ENCODE measurements around the gene PHLPP1. TPM values are rescaled to one million over a fixed set of nuclear protein-coding genes. Genes with fewer than 3 reads are reported as not detected.

PHLPP1 gene
- total and polyA plus RNA-seq, 5 donors from 2014 or later, result 0.27 to 20.3 (median 0.52) TPM

- H3K9me3 ChIP-seq (ENCODE audit: control insufficient read depth in 2 of 2, low read length in 2 of 2), result no peaks in the 10 kb centered on the region
- H3K4me1 ChIP-seq (ENCODE audit: control insufficient read depth, insufficient read depth, low read length, poor library complexity, severe bottlenecking), result peaks cover 2% of the 10 kb centered on the region
- ATAC-seq (ENCODE audit: low read depth in 2 of 2), result no peak
- H3K4me1 Mint-ChIP-seq, result peaks cover 4 to 17% (median 10%) of the 10 kb centered on the region in 4 donors
- no peaks in the 10 kb centered on the region for H3K27me3 ChIP-seq (ENCODE audit: control insufficient read depth, insufficient read depth, low read length)
- H3K36me3 Mint-ChIP-seq, result peaks cover 28% of the 10 kb centered on the region
- no peak overlapping the region for H3K27ac Mint-ChIP-seq
- no peaks in the 10 kb centered on the region for H3K9me3 Mint-ChIP-seq
- no peak overlapping the region for H3K4me3 ChIP-seq (ENCODE audit: low read depth, low read length)
- no peaks in the 10 kb centered on the region for H3K27me3 Mint-ChIP-seq
- no peak overlapping the region for H3K27ac ChIP-seq (ENCODE audit: insufficient read depth, low read length, poor library complexity, severe bottlenecking)
- peaks cover 20% of the 10 kb centered on the region for H3K36me3 ChIP-seq (ENCODE audit: control insufficient read depth, insufficient read depth, low read length)
- DNase-seq, result no peak
- H3K4me3 Mint-ChIP-seq, result no peak overlapping the region
Observed at GRCh38 chr18:62979176-62979575, 263.8 kb downstream of the PHLPP1 start.

GRCh38 chr18:62979900-62980299, 264.6 kb downstream of the PHLPP1 start:
- H3K36me3 ChIP-seq (ENCODE audit: control insufficient read depth, insufficient read depth, low read length), result peaks cover 20% of the 10 kb centered on the region
- H3K27ac Mint-ChIP-seq, result no peak overlapping the region
- H3K4me3 Mint-ChIP-seq, result no peak overlapping the region
- no peak for ATAC-seq (ENCODE audit: low read depth in 2 of 2)
- peaks cover 24% of the 10 kb centered on the region for H3K36me3 Mint-ChIP-seq
- no peaks in the 10 kb centered on the region for H3K9me3 ChIP-seq (ENCODE audit: control insufficient read depth in 2 of 2, low read length in 2 of 2)
- H3K4me1 ChIP-seq (ENCODE audit: control insufficient read depth, insufficient read depth, low read length, poor library complexity, severe bottlenecking), result no peaks in the 10 kb centered on the region
- H3K9me3 Mint-ChIP-seq, result no peaks in the 10 kb centered on the region
- no peak overlapping the region for H3K27ac ChIP-seq (ENCODE audit: insufficient read depth, low read length, poor library complexity, severe bottlenecking)
- DNase-seq, result no peak
- H3K27me3 ChIP-seq (ENCODE audit: control insufficient read depth, insufficient read depth, low read length), result no peaks in the 10 kb centered on the region
- peaks cover 0 to 12% (median 7%) of the 10 kb centered on the region in 4 donors for H3K4me1 Mint-ChIP-seq
- no peaks in the 10 kb centered on the region for H3K27me3 Mint-ChIP-seq
- H3K4me3 ChIP-seq (ENCODE audit: low read depth, low read length), result no peak overlapping the region

GRCh38 chr18:62981566-62981965, 266.2 kb downstream of the PHLPP1 start:
- DNase-seq (no peak), ATAC-seq (ENCODE audit: low read depth in 2 of 2) (no peak)
- Mint-ChIP-seq H3K4me1 (peaks cover 0 to 11% (median 3%) of the 10 kb centered on the region in 4 donors), H3K9me3 (no peaks in the 10 kb centered on the region), H3K36me3 (peaks cover 16% of the 10 kb centered on the region), H3K27ac (peak overlapping the region in 1 of 3 donors; percentile 41), H3K4me3 (no peak overlapping the region), H3K27me3 (no peaks in the 10 kb centered on the region)
- Histone ChIP-seq H3K36me3 (ENCODE audit: control insufficient read depth, insufficient read depth, low read length) (peaks cover 11% of the 10 kb centered on the region), H3K27ac (ENCODE audit: insufficient read depth, low read length, poor library complexity, severe bottlenecking) (no peak overlapping the region), H3K27me3 (ENCODE audit: control insufficient read depth, insufficient read depth, low read length) (no peaks in the 10 kb centered on the region), H3K4me3 (ENCODE audit: low read depth, low read length) (no peak overlapping the region), H3K4me1 (ENCODE audit: control insufficient read depth, insufficient read depth, low read length, poor library complexity, severe bottlenecking) (no peaks in the 10 kb centered on the region), H3K9me3 (ENCODE audit: control insufficient read depth in 2 of 2, low read length in 2 of 2) (no peaks in the 10 kb centered on the region)

GRCh38 chr18:62982600-62983251, 267.4 kb downstream of the PHLPP1 start:
- H3K4me3 Mint-ChIP-seq, result peak overlapping the region in 2 of 4 donors; percentile 67 to 74
- no peaks in the 10 kb centered on the region for H3K27me3 Mint-ChIP-seq
- ATAC-seq (ENCODE audit: low read depth in 2 of 2), result peak; percentile 60 to 61
- H3K27ac Mint-ChIP-seq, result peak overlapping the region in 2 of 3 donors; percentile 41 to 79
- Histone ChIP-seq H3K4me1 (ENCODE audit: control insufficient read depth, insufficient read depth, low read length, poor library complexity, severe bottlenecking) (no peaks in the 10 kb centered on the region), H3K9me3 (ENCODE audit: control insufficient read depth in 2 of 2, low read length in 2 of 2) (no peaks in the 10 kb centered on the region), H3K36me3 (ENCODE audit: control insufficient read depth, insufficient read depth, low read length) (peaks cover 11% of the 10 kb centered on the region), H3K27ac (ENCODE audit: insufficient read depth, low read length, poor library complexity, severe bottlenecking) (no peak overlapping the region), H3K4me3 (ENCODE audit: low read depth, low read length) (no peak overlapping the region), H3K27me3 (ENCODE audit: control insufficient read depth, insufficient read depth, low read length) (no peaks in the 10 kb centered on the region)
- peaks cover 9% of the 10 kb centered on the region for H3K36me3 Mint-ChIP-seq
- no peaks in the 10 kb centered on the region for H3K9me3 Mint-ChIP-seq
- peaks cover 0 to 7% (median 3%) of the 10 kb centered on the region in 4 donors for H3K4me1 Mint-ChIP-seq
- peak; percentile 37 to 74 (median 56) for DNase-seq

- Mint-ChIP-seq H3K27me3 (no peaks in the 10 kb centered on the region), H3K36me3 (no peaks in the 10 kb centered on the region), H3K27ac (peak overlapping the region in 1 of 3 donors; percentile 58), H3K4me3 (no peak overlapping the region), H3K4me1 (peaks cover 0 to 7% (median 3%) of the 10 kb centered on the region in 4 donors), H3K9me3 (no peaks in the 10 kb centered on the region)
- no peaks in the 10 kb centered on the region for H3K4me1 ChIP-seq (ENCODE audit: control insufficient read depth, insufficient read depth, low read length, poor library complexity, severe bottlenecking)
- H3K36me3 ChIP-seq (ENCODE audit: control insufficient read depth, insufficient read depth, low read length), result no peaks in the 10 kb centered on the region
- H3K4me3 ChIP-seq (ENCODE audit: low read depth, low read length), result no peak overlapping the region
- no peaks in the 10 kb centered on the region for H3K9me3 ChIP-seq (ENCODE audit: control insufficient read depth in 2 of 2, low read length in 2 of 2)
- no peak overlapping the region for H3K27ac ChIP-seq (ENCODE audit: insufficient read depth, low read length, poor library complexity, severe bottlenecking)
- DNase-seq, result no peak
- no peak for ATAC-seq (ENCODE audit: low read depth in 2 of 2)
- H3K27me3 ChIP-seq (ENCODE audit: control insufficient read depth, insufficient read depth, low read length), result no peaks in the 10 kb centered on the region
Observed at GRCh38 chr18:62984656-62985315, 269.4 kb downstream of the PHLPP1 start.

GRCh38 chr18:62986490-62986889, 271.1 kb downstream of the PHLPP1 start:
- H3K4me1 ChIP-seq (ENCODE audit: control insufficient read depth, insufficient read depth, low read length, poor library complexity, severe bottlenecking), result no peaks in the 10 kb centered on the region
- H3K9me3 ChIP-seq (ENCODE audit: control insufficient read depth in 2 of 2, low read length in 2 of 2), result no peaks in the 10 kb centered on the region
- no peak overlapping the region for H3K27ac Mint-ChIP-seq
- H3K27me3 Mint-ChIP-seq, result peaks cover 4% of the 10 kb centered on the region
- ATAC-seq (ENCODE audit: low read depth in 2 of 2) (no peak), DNase-seq (no peak)
- no peak overlapping the region for H3K27ac ChIP-seq (ENCODE audit: insufficient read depth, low read length, poor library complexity, severe bottlenecking)
- H3K36me3 ChIP-seq (ENCODE audit: control insufficient read depth, insufficient read depth, low read length), result no peaks in the 10 kb centered on the region
- H3K4me3 Mint-ChIP-seq, result no peak overlapping the region
- peaks cover 0 to 7% (median 3%) of the 10 kb centered on the region in 4 donors for H3K4me1 Mint-ChIP-seq
- no peaks in the 10 kb centered on the region for H3K9me3 Mint-ChIP-seq
- H3K36me3 Mint-ChIP-seq, result no peaks in the 10 kb centered on the region
- no peaks in the 10 kb centered on the region for H3K27me3 ChIP-seq (ENCODE audit: control insufficient read depth, insufficient read depth, low read length)
- H3K4me3 ChIP-seq (ENCODE audit: low read depth, low read length), result no peak overlapping the region

- Mint-ChIP-seq H3K4me1 (peaks cover 0 to 6% (median 3%) of the 10 kb centered on the region in 4 donors), H3K27ac (peak overlapping the region in 1 of 3 donors; percentile 39), H3K9me3 (no peaks in the 10 kb centered on the region), H3K27me3 (peaks cover 4% of the 10 kb centered on the region), H3K36me3 (no peaks in the 10 kb centered on the region), H3K4me3 (no peak overlapping the region)
- Histone ChIP-seq H3K27ac (ENCODE audit: insufficient read depth, low read length, poor library complexity, severe bottlenecking) (no peak overlapping the region), H3K27me3 (ENCODE audit: control insufficient read depth, insufficient read depth, low read length) (no peaks in the 10 kb centered on the region), H3K36me3 (ENCODE audit: control insufficient read depth, insufficient read depth, low read length) (no peaks in the 10 kb centered on the region), H3K4me3 (ENCODE audit: low read depth, low read length) (no peak overlapping the region), H3K9me3 (ENCODE audit: control insufficient read depth in 2 of 2, low read length in 2 of 2) (no peaks in the 10 kb centered on the region), H3K4me1 (ENCODE audit: control insufficient read depth, insufficient read depth, low read length, poor library complexity, severe bottlenecking) (no peaks in the 10 kb centered on the region)
- ATAC-seq (ENCODE audit: low read depth in 2 of 2), result no peak
- DNase-seq, result no peak
Observed at GRCh38 chr18:62987055-62987830, 271.9 kb downstream of the PHLPP1 start.
